Measurements from ENCODE around the gene CLCN2.

DNA sequence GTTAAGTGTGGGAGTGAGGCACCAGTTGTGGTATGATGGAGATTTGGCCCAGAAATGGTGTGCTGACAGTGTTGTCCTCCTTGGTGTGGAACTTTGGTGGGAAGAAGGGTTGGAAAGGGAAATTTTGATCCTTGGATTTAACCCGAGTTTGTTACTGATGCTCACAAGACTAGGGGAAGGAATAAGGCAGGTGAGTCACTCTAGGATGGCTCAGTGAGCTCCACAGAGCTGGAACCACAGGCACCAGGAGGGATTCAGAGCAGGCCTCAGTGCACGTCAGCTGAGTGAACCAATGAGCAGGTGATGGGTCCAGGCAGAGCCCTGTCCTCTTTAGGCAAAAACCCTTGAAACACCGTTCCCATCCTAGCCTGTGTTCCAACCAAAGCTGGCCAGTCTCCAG lies 29.9 kb upstream of the CLCN2 start:
- TF ChIP-seq TCF4 (CRISPR knock-in tag; IDR thresholded peaks at IDR 0.05; ENCODE audit: borderline replicate concordance) = no peak
- TF ChIP-seq GLIS3 (CRISPR knock-in tag; IDR thresholded peaks at IDR 0.05) = no peak
- no peak for TF ChIP-seq TOX (CRISPR knock-in tag; IDR thresholded peaks at IDR 0.05; ENCODE audit: borderline replicate concordance)
- TF ChIP-seq ZNF565 (CRISPR knock-in tag; conservative IDR thresholded peaks at IDR 0.05; ENCODE audit: low read depth) = no peak
